Measurements from ENCODE around the gene EME2.

EME2 gene

GRCh38 chr16:1777375-1778199 is 5.0 kb downstream of the EME2 start:
- no peak overlapping the region for H3K27ac ChIP-seq
- TF ChIP-seq ZFX (IDR thresholded peaks at IDR 0.05) (no peak), CTCF (conservative IDR thresholded peaks at IDR 0.05) (no peak)

GRCh38 chr16:1778200-1779179 is 5.9 kb downstream of the EME2 start:
- H3K27ac ChIP-seq: no peak overlapping the region
- TF ChIP-seq ZFX (IDR thresholded peaks at IDR 0.05) (no peak), CTCF (conservative IDR thresholded peaks at IDR 0.05) (no peak)

GRCh38 chr16:1779234-1779701 is 6.7 kb downstream of the EME2 start:
- no peak for TF ChIP-seq ZFX (IDR thresholded peaks at IDR 0.05)
- no peak for TF ChIP-seq CTCF (conservative IDR thresholded peaks at IDR 0.05)
- H3K27ac ChIP-seq: no peak overlapping the region

- TF ChIP-seq CTCF (conservative IDR thresholded peaks at IDR 0.05) (no peak), ZFX (IDR thresholded peaks at IDR 0.05) (no peak)
- H3K27ac ChIP-seq: no peak overlapping the region
Observed at GRCh38 chr16:1779741-1780676, 7.4 kb downstream of the EME2 start.

- H3K27ac ChIP-seq: peak overlapping the region; percentile 81; the same call in 1 of the 2 replicates
- no peak for TF ChIP-seq ZFX (IDR thresholded peaks at IDR 0.05)
- TF ChIP-seq CTCF (conservative IDR thresholded peaks at IDR 0.05): no peak
Observed at GRCh38 chr16:1780677-1781072, 8.1 kb downstream of the EME2 start.

- TF ChIP-seq ZFX (IDR thresholded peaks at IDR 0.05) (no peak), CTCF (conservative IDR thresholded peaks at IDR 0.05) (no peak)
- peak overlapping the region; percentile 81 for H3K27ac ChIP-seq
Observed at GRCh38 chr16:1781254-1781653, 8.6 kb downstream of the EME2 start.
